HG03196 (cell line): ENCODE measurements around the gene CEMP1.

Experiments used
- ATAC-seq: cut with Tn5 transposase; IDR thresholded peaks from one replicate; pipeline ENCODE4 v1.9.1; 2021; ENCODE audit not compliant: unreplicated experiment

Gene CEMP1

GRCh38 chr16:2486645-2487516 is 44.3 kb downstream of the CEMP1 start:
- ATAC-seq, result peak; percentile 66

GRCh38 chr16:2485811-2486507 is 45.2 kb downstream of the CEMP1 start:
- ATAC-seq, result no peak

DNA sequence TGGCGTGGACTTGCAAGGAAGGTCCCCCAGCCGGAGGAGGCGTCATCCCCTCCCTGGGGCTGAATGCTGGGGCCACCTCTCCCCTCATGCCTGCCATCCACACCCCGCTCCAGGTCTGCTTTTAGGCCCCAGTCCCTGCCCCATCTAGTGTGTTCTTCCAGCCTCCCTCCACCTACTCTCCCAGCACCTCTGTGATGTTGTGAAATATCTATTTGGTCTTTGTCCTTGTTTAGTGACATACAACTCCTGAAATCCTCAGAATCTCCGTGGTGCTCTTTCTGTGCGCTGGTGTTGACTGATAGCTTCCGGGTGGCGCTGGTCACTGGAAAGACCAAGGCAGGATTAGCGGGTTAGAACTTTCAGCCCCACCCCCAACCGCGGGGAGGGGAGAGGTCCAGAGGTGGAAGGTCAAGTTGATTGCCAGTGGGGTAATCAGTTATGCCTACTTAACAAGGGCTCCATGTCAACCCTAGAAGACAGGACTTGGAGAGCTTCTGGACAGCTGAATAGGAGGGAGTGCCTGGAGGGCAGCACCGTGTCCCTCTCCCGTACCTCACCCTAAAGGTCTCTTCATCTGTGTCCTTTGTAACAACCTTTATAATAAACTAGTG is 46.2 kb downstream of the CEMP1 start:
- no peak for ATAC-seq

GRCh38 chr16:2483939-2484897 is 47.0 kb downstream of the CEMP1 start:
- ATAC-seq, result no peak

GRCh38 chr16:2482708-2483534 is 48.3 kb downstream of the CEMP1 start:
- no peak for ATAC-seq

DNA sequence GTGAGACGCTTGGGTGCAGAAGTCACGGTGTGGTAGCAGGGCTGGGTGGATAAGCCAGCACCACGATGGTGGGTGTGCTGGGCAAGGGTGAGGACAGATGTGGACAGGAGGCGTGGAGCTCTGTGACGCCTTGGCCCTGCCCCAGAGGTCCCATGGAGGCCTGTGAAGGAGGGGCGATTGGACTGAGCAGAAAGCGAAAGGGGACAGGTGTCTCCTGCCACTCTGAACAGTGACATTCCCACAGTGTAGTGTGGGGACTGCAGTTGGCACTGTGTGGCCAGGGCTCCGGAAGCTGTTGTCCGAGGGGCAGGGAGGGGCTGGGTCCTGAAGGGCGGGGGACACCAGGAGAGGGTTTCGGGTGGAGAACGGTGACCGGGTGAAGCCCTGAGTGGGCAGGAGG is 49.0 kb downstream of the CEMP1 start:
- ATAC-seq, result no peak

- ATAC-seq, result no peak
These were observed 49.5 kb downstream of the CEMP1 start for GRCh38 chr16:2481676-2482075.

- ATAC-seq, result no peak
These were observed 50.3 kb downstream of the CEMP1 start for GRCh38 chr16:2480948-2481347.
